Esophagus muscularis mucosa (tissue), 4 donors: ENCODE data around the gene CDK14.

Experiments used
- EP300 ChIP-seq: sonication (generic); formaldehyde crosslinking; IDR thresholded peaks from one replicate; pipeline ENCODE4 v1.6.1; 2017; ENCODE audit warnings: antibody characterized with exemption
- POLR2A ChIP-seq: fragments of 450-650 bp; IDR thresholded peaks from one replicate; pipeline ENCODE4 v1.6.1; 2017; ENCODE audit warnings: antibody characterized with exemption, moderate library complexity, mild to moderate bottlenecking, low read depth
- TF ChIP-seq, protein P1 (sequence below), 3 experiments: fragments of 200-600 bp in 2 of 3; fragments of 450-650 bp in 1 of 3; sonication (generic) in 2 of 3; IDR thresholded peaks; one replicate each; pipeline ENCODE4 v1.5.1; 2017 to 2019; ENCODE audit warnings: antibody characterized with exemption in 3 of 3, mild to moderate bottlenecking in 2 of 3, moderate library complexity in 1 of 3

DNA sequence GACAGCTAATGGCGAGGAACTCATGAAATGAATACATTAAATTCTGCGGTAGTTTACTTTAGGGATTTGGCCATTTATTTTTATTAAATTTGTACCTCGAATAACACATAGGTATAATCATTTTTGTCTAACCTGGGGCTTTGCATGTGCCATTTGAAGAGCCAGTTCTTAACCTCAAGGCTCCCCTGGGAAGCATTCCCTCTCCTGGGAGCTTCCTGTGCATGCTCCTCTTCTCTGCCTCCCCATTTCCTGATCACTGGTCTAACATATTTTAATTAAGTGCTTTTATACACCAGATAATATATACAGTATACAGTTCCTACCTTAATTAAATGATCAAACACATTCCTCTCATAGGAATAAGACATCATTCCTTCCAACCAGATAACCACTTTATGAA is 484.2 kb downstream of the CDK14 start:
- TF ChIP-seq, protein P1, sequence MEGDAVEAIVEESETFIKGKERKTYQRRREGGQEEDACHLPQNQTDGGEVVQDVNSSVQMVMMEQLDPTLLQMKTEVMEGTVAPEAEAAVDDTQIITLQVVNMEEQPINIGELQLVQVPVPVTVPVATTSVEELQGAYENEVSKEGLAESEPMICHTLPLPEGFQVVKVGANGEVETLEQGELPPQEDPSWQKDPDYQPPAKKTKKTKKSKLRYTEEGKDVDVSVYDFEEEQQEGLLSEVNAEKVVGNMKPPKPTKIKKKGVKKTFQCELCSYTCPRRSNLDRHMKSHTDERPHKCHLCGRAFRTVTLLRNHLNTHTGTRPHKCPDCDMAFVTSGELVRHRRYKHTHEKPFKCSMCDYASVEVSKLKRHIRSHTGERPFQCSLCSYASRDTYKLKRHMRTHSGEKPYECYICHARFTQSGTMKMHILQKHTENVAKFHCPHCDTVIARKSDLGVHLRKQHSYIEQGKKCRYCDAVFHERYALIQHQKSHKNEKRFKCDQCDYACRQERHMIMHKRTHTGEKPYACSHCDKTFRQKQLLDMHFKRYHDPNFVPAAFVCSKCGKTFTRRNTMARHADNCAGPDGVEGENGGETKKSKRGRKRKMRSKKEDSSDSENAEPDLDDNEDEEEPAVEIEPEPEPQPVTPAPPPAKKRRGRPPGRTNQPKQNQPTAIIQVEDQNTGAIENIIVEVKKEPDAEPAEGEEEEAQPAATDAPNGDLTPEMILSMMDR (IDR thresholded peaks at IDR 0.05), result no peak
- no peak for TF ChIP-seq POLR2A
- TF ChIP-seq EP300, result no peak
